ENCODE results near the gene APLP2.
"Not testable (repeated sequence)": the region's sequence is repeated elsewhere in the genome, so short reads cannot be mapped to it uniquely, and the experiment has no call there.

APLP2 gene

GRCh38 chr11:130061017-130061416 is 8.7 kb upstream of the APLP2 start:
- no peak for DNase-seq (ENCODE audit: low spot score)

- no peak for DNase-seq (ENCODE audit: low spot score)
These were observed 7.7 kb upstream of the APLP2 start for GRCh38 chr11:130062026-130062425.

GRCh38 chr11:130063451-130063850 is 6.2 kb upstream of the APLP2 start:
- DNase-seq (ENCODE audit: low spot score): no peak

- DNase-seq (ENCODE audit: low spot score): no peak
These were observed 5.1 kb upstream of the APLP2 start for GRCh38 chr11:130064596-130064995.

- no peak for DNase-seq (ENCODE audit: low spot score)
These were observed 3.4 kb upstream of the APLP2 start for GRCh38 chr11:130066338-130066737.

- DNase-seq (ENCODE audit: low spot score): peak; percentile 86
These were observed 1.1 kb upstream of the APLP2 start for GRCh38 chr11:130068546-130068985.

GRCh38 chr11:130068986-130069658 is 572 bp upstream of the APLP2 start:
- DNase-seq (ENCODE audit: low spot score): peak; percentile 71

- no peak for DNase-seq (ENCODE audit: low spot score)
These were observed 583 bp downstream of the APLP2 start for GRCh38 chr11:130070109-130070845.

GRCh38 chr11:130070846-130071200 is 1.1 kb downstream of the APLP2 start:
- no peak for DNase-seq (ENCODE audit: low spot score)

GRCh38 chr11:130071211-130071712 is 1.6 kb downstream of the APLP2 start:
- peak; percentile 63 for DNase-seq (ENCODE audit: low spot score)

GRCh38 chr11:130074736-130075135 is 5.0 kb downstream of the APLP2 start:
- no peak for DNase-seq (ENCODE audit: low spot score)

- no peak for DNase-seq (ENCODE audit: low spot score)
These were observed 7.2 kb downstream of the APLP2 start for GRCh38 chr11:130076778-130077481.

- no peak for DNase-seq (ENCODE audit: low spot score)
These were observed 8.0 kb downstream of the APLP2 start for GRCh38 chr11:130077671-130078070.

- DNase-seq (ENCODE audit: low spot score): no peak
These were observed 8.4 kb downstream of the APLP2 start for GRCh38 chr11:130078080-130078479.

GRCh38 chr11:130085671-130086290 is 16.1 kb downstream of the APLP2 start:
- DNase-seq (ENCODE audit: low spot score): no peak

- DNase-seq (ENCODE audit: low spot score): no peak
These were observed 17.0 kb downstream of the APLP2 start for GRCh38 chr11:130086669-130087068.

- no peak for DNase-seq (ENCODE audit: low spot score)
These were observed 17.7 kb downstream of the APLP2 start for GRCh38 chr11:130087294-130087926.

- no peak for DNase-seq (ENCODE audit: low spot score)
These were observed 18.5 kb downstream of the APLP2 start for GRCh38 chr11:130088217-130088616.

GRCh38 chr11:130088919-130089673 is 19.4 kb downstream of the APLP2 start:
- DNase-seq (ENCODE audit: low spot score): peak; percentile 37

- DNase-seq (ENCODE audit: low spot score): no peak
These were observed 20.0 kb downstream of the APLP2 start for GRCh38 chr11:130089674-130090073.

GRCh38 chr11:130090517-130090916 is 20.8 kb downstream of the APLP2 start:
- DNase-seq (ENCODE audit: low spot score): not testable (repeated sequence)
